ENCODE results near the gene IFT20.
A peak's percentile ranks its signal among the peaks of the same experiment; 100 is the strongest.

IFT20 gene

DNA sequence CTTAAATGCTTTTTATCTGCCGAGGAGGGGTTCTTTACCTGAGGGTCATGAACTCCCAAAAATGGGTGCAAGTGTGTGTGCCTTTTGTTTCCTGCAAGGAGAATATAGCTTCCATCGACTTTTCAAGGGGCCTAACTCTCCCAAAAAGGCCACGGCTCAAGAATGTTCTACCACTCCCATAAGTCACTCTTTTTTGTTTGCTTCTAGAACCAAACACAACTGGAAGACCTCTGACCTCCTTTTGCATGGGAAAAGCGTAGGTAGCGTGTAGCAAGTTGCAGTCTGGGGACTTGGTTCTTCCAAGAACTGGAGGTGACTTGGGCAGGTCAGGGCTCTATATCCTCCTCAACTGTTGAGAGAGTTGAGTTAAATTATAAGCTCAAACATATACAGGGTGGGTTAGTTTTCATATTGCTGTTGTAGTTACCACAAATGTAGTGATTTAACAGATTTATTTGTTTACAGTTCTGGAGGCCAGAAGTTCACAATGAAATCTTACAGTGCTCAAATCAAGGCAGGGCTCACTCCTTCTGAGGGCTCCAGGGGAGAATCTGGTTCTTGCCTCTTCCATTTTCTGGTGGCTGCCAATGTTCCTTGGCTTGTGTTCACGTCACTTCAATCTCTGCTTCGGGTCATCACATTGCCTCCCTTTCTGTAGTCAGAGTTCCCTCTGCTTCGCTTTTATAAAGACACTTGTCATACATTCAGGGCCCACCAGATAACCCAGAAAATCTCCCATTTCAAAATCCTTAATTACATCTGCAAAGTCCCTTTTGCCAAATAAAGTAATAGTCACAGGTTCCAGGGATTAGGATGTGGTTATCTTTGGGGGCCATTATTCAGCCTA lies 14.8 kb downstream of the IFT20 start:
- DNase-seq (ENCODE audit: low read depth), result no peak
- peak overlapping the region; percentile 98 for H3K4me3 ChIP-seq (ENCODE audit: low read depth, low read length)
- TF ChIP-seq, protein P1, sequence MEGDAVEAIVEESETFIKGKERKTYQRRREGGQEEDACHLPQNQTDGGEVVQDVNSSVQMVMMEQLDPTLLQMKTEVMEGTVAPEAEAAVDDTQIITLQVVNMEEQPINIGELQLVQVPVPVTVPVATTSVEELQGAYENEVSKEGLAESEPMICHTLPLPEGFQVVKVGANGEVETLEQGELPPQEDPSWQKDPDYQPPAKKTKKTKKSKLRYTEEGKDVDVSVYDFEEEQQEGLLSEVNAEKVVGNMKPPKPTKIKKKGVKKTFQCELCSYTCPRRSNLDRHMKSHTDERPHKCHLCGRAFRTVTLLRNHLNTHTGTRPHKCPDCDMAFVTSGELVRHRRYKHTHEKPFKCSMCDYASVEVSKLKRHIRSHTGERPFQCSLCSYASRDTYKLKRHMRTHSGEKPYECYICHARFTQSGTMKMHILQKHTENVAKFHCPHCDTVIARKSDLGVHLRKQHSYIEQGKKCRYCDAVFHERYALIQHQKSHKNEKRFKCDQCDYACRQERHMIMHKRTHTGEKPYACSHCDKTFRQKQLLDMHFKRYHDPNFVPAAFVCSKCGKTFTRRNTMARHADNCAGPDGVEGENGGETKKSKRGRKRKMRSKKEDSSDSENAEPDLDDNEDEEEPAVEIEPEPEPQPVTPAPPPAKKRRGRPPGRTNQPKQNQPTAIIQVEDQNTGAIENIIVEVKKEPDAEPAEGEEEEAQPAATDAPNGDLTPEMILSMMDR (IDR thresholded peaks at IDR 0.05; ENCODE audit: insufficient read depth, low read depth, low read length, missing control alignments), result no peak

GRCh38 chr17:28319598-28319935 lies 15.7 kb downstream of the IFT20 start:
- H3K4me3 ChIP-seq (ENCODE audit: low read depth, low read length), result peak overlapping the region; percentile 98
- TF ChIP-seq, protein P1 (IDR thresholded peaks at IDR 0.05; ENCODE audit: insufficient read depth, low read depth, low read length, missing control alignments), result no peak
- DNase-seq (ENCODE audit: low read depth), result no peak

- DNase-seq (ENCODE audit: low read depth), result peak; percentile 99
- TF ChIP-seq, protein P1 (IDR thresholded peaks at IDR 0.05; ENCODE audit: insufficient read depth, low read depth, low read length, missing control alignments), result no peak
- peak within 1 kb of the TSS; percentile 98 for H3K4me3 ChIP-seq (ENCODE audit: low read depth, low read length)
Observed at GRCh38 chr17:28318759-28319597, 16.3 kb downstream of the IFT20 start, which contains the start of gene TMEM97. Gene TMEM97 (plus strand): TSS chr17:28319200. CDS start chr17:28319240, 40 bp downstream.

GRCh38 chr17:28317966-28318758 lies 17.1 kb downstream of the IFT20 start:
- peak; percentile 20 for DNase-seq (ENCODE audit: low read depth)
- TF ChIP-seq, protein P1 (IDR thresholded peaks at IDR 0.05; ENCODE audit: insufficient read depth, low read depth, low read length, missing control alignments), result no peak
- H3K4me3 ChIP-seq (ENCODE audit: low read depth, low read length), result peak overlapping the region; percentile 98

GRCh38 chr17:28317099-28317965 lies 17.9 kb downstream of the IFT20 start:
- no peak for DNase-seq (ENCODE audit: low read depth)
- peak overlapping the region; percentile 98 for H3K4me3 ChIP-seq (ENCODE audit: low read depth, low read length)
- TF ChIP-seq, protein P1 (IDR thresholded peaks at IDR 0.05; ENCODE audit: insufficient read depth, low read depth, low read length, missing control alignments), result no peak

Data from GM12865 (cell line).